ENCODE results near the gene LTBP1. TPM values are rescaled to one million over a fixed set of nuclear protein-coding genes. Genes with fewer than 3 reads are reported as not detected.

Gene LTBP1
- total RNA-seq, 3 donors from 2014 or later = 13.3 to 18.7 (median 17.4) TPM

- intact Hi-C loops (cut with DNase I; ENCODE audit: low total_unique reads) = no loop called here
- Histone ChIP-seq H3K4me1 (no peaks in the 10 kb centered on the region), H3K9me3 (no peaks in the 10 kb centered on the region), H3K36me3 (no peaks in the 10 kb centered on the region), H3K27me3 (no peaks in the 10 kb centered on the region), H3K27ac (no peak overlapping the region), H3K4me3 (no peak overlapping the region)
- no peak for DNase-seq (ENCODE audit: low spot score in 2 of 2)
- TF ChIP-seq POLR2A (IDR thresholded peaks at IDR 0.05) (no peak), POLR2AphosphoS5 (IDR thresholded peaks at IDR 0.05) (no peak)
- TF ChIP-seq, protein P1, sequence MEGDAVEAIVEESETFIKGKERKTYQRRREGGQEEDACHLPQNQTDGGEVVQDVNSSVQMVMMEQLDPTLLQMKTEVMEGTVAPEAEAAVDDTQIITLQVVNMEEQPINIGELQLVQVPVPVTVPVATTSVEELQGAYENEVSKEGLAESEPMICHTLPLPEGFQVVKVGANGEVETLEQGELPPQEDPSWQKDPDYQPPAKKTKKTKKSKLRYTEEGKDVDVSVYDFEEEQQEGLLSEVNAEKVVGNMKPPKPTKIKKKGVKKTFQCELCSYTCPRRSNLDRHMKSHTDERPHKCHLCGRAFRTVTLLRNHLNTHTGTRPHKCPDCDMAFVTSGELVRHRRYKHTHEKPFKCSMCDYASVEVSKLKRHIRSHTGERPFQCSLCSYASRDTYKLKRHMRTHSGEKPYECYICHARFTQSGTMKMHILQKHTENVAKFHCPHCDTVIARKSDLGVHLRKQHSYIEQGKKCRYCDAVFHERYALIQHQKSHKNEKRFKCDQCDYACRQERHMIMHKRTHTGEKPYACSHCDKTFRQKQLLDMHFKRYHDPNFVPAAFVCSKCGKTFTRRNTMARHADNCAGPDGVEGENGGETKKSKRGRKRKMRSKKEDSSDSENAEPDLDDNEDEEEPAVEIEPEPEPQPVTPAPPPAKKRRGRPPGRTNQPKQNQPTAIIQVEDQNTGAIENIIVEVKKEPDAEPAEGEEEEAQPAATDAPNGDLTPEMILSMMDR (IDR thresholded peaks at IDR 0.05) = no peak
Observed at GRCh38 chr2:32941944-32942690, 4.6 kb upstream of the LTBP1 start.

GRCh38 chr2:32942793-32943485 is 3.8 kb upstream of the LTBP1 start:
- DNase-seq (ENCODE audit: low spot score in 2 of 2) = no peak
- H3K4me1 ChIP-seq = no peaks in the 10 kb centered on the region

DNA sequence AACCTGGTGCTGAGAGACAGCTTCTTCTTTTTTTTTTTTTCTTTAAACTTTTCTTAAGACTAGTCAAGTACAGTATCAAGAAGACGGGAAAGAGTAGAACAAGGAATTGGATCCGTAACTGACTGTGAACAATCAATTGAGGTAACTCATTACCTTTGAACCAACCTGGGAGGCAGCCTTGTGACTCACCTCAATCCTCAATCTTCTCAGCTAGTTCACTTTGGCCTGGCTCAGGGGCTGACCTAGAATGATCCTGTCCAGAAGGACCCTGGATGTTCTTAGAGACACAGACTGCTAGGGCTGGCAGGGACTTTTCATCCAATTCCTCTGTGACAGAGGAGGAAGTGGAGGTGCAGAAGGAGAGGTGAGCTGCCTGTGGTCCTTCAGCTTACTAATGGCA is 1.5 kb upstream of the LTBP1 start:
- no peaks in the 10 kb centered on the region for H3K27me3 ChIP-seq
- no peak for DNase-seq (ENCODE audit: low spot score in 2 of 2)
- no peaks in the 10 kb centered on the region for H3K36me3 ChIP-seq
- intact Hi-C loops (cut with DNase I; ENCODE audit: low total_unique reads) = no loop called here
- H3K9me3 ChIP-seq = no peaks in the 10 kb centered on the region
- TF ChIP-seq POLR2AphosphoS5 (IDR thresholded peaks at IDR 0.05) (no peak), POLR2A (IDR thresholded peaks at IDR 0.05) (no peak)
- TF ChIP-seq, protein P1 (IDR thresholded peaks at IDR 0.05) = no peak
- H3K4me3 ChIP-seq = no peak overlapping the region
- H3K27ac ChIP-seq = no peak overlapping the region
- H3K4me1 ChIP-seq = no peaks in the 10 kb centered on the region

More at GRCh38 chr2:32942793-32943485, 3.8 kb upstream of the LTBP1 start:
- no peaks in the 10 kb centered on the region for H3K9me3 ChIP-seq
- TF ChIP-seq POLR2AphosphoS5 (IDR thresholded peaks at IDR 0.05) = no peak
- TF ChIP-seq, protein P1 (IDR thresholded peaks at IDR 0.05) = no peak
- TF ChIP-seq POLR2A (IDR thresholded peaks at IDR 0.05) = no peak
- intact Hi-C loops (cut with DNase I; ENCODE audit: low total_unique reads) = no loop called here
- H3K27me3 ChIP-seq = no peaks in the 10 kb centered on the region
- no peaks in the 10 kb centered on the region for H3K36me3 ChIP-seq
- H3K27ac ChIP-seq = no peak overlapping the region
- H3K4me3 ChIP-seq = no peak overlapping the region

DNA sequence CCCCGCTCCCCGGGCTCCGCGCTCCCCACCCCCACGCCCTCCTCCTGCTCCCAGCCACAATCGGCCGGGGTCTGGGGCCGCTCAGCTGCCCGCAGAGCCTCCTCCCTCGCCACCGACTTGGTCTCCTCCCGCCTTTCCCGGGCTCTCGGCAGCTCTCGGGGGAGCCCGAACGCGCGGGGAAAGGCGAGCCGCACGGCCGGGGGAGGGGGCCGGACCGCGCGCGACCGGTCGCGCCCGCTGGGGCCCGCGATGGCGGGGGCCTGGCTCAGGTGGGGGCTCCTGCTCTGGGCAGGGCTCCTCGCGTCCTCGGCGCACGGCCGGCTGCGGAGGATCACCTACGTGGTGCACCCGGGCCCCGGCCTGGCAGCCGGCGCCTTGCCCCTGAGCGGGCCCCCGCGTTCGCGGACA is 327 bp downstream of the LTBP1 start:
- intact Hi-C loops (cut with DNase I; ENCODE audit: low total_unique reads) = no loop called here
- no peaks in the 10 kb centered on the region for H3K36me3 ChIP-seq

More for the DNA sequence above, 327 bp downstream of the LTBP1 start:
- Histone ChIP-seq H3K4me1 (no peaks in the 10 kb centered on the region), H3K4me3 (peak overlapping the region; percentile 61 to 92 (median 82)), H3K27me3 (no peaks in the 10 kb centered on the region), H3K9me3 (no peaks in the 10 kb centered on the region), H3K27ac (peak overlapping the region; percentile 70 to 77)
- no peak for DNase-seq (ENCODE audit: low spot score in 2 of 2)
- TF ChIP-seq, protein P1 (IDR thresholded peaks at IDR 0.05) = no peak
- TF ChIP-seq POLR2AphosphoS5 (IDR thresholded peaks at IDR 0.05) (no peak), POLR2A (IDR thresholded peaks at IDR 0.05) (no peak)

All from breast epithelium (tissue), 4 donors.